GM12874 (cell line): Measurements from ENCODE around the gene PPP6R2.

Experiments
- TF ChIP-seq, protein P1 (sequence below): IDR thresholded peaks from 2 replicates; pipeline ENCODE4 v1.5.1; 2011; ENCODE audit warnings: low read depth, mild to moderate bottlenecking, control low read depth, low read length, moderate library complexity; ENCODE audit not compliant: insufficient read depth

The PPP6R2 gene

DNA sequence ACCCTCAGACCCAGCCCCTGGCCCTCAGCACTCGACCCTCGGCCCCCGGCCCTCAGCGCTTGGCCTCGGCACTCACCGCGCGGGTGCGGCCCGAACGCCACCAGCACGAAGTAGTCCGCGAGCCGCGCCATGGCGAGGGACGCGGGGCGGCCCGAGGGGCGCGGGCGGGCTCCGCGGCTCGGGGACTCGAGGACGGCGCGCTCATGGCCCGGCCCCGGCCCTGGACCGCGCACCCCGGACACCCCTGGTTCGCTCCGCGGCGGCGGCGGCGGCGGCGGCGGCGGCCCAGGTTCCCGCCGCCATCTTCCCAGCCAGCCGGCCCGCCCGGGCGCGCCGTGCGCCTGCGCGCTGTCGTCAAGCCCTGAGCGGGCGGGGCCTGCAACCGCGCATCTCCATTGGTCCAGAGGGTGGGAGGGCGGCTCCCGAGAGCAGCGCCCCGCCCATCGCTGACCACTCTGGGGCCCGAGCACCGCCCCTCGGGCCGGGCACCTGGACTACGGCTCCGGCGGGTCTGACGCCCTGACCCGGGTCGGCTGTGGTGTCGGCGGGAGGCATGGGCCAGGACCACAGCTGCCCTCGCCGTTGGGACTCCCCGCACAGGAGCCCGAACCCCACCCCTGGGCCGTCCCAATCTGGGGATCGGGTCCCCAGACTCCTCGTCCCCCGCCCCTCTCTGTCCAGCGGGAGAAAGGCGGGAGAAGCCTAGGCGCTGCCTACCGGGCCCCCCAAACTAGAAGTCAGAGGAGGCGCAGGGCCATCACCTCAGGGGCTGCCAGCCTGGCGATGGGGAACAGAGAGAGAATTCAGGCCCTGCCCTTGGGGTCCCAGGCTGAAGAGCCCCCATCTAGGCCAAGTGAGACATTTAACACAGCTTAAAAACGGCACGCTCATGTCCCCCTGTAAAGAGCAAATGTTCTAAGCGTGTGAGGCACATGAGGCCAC is 131.9 kb downstream of the PPP6R2 start, which contains the start of gene SBF1:
Gene SBF1 (minus strand): TSS at position 326 of the 942 bp plus-strand sequence. CDS start 195 bp downstream, at position 131.
- TF ChIP-seq, protein P1, sequence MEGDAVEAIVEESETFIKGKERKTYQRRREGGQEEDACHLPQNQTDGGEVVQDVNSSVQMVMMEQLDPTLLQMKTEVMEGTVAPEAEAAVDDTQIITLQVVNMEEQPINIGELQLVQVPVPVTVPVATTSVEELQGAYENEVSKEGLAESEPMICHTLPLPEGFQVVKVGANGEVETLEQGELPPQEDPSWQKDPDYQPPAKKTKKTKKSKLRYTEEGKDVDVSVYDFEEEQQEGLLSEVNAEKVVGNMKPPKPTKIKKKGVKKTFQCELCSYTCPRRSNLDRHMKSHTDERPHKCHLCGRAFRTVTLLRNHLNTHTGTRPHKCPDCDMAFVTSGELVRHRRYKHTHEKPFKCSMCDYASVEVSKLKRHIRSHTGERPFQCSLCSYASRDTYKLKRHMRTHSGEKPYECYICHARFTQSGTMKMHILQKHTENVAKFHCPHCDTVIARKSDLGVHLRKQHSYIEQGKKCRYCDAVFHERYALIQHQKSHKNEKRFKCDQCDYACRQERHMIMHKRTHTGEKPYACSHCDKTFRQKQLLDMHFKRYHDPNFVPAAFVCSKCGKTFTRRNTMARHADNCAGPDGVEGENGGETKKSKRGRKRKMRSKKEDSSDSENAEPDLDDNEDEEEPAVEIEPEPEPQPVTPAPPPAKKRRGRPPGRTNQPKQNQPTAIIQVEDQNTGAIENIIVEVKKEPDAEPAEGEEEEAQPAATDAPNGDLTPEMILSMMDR, result no peak

DNA sequence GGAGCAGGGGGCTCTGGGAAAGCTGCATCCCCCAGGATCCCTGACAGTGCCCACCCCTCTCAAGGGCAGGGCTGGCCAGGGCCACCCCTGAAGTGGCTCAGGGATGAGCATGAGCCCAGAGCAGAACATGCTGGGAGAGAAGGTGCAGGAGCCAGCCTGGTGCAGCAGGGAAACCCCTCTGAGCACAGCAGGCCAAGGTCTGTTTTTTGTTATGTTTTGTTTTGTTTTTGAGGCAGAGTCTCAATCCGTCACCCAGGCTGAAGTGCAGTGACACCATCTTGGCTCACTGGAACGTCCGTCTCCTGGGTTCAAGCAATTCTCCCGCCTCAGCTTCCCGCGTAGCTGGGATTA is 132.5 kb downstream of the PPP6R2 start:
- TF ChIP-seq, protein P1, result no peak

DNA sequence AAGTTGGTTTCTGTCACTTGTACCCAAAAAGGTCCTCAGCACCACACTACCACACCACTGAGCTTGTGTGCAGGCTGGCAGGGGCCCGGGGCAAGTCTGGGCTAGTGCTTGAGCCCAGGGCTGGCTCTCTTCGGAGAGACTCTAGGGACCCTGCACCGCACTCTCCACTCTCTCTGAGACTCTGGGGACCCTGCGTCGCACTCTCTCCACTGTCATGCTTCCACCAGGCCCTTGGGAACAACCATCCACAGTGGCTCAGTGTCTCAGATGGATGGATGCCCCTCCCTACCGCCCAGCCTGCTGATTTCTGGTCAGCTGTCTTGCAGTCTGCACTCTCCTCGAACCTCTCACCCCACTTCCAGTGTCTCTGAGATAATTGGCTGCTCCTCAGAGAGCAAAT is 133.7 kb downstream of the PPP6R2 start:
- TF ChIP-seq, protein P1, result no peak

DNA sequence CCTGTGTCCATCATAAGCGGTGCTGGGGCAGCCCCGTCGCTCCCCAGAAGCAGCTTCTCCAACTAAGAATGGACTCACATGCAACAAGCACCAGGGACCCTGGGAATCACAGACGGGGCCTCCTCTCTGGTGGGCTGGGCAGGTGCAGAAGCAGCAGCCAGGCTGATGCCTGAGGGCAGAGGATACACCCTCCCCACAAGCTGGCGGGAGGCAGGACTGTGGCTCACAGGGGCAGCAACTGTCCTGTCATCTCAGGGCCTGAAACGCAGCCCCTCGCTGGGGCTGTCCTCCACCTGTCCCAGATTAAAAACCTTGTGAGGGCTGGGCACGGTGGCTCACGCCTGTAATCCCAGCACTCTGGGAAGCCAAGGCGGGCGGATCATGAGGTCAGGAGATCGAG is 134.8 kb downstream of the PPP6R2 start:
- TF ChIP-seq, protein P1, result no peak

DNA sequence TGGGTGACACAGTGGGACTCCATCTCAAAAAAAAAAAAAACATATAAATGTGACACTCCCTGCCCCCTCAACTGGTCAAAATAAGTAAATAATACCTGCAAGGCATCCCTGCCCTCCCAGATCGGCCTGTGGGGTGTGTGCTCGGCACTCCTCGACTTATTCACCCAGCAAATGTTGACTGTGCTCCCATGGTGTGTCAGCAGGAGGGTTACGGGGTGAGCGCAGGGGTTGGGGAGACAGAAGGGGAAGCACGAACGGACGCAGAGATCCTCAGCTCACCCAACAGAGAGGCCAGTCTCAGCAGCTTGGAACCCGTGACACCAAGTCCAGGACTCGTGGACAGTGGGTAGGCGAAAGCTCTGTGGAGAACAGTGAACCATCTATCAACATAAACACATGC is 136.6 kb downstream of the PPP6R2 start:
- TF ChIP-seq, protein P1, result no peak

DNA sequence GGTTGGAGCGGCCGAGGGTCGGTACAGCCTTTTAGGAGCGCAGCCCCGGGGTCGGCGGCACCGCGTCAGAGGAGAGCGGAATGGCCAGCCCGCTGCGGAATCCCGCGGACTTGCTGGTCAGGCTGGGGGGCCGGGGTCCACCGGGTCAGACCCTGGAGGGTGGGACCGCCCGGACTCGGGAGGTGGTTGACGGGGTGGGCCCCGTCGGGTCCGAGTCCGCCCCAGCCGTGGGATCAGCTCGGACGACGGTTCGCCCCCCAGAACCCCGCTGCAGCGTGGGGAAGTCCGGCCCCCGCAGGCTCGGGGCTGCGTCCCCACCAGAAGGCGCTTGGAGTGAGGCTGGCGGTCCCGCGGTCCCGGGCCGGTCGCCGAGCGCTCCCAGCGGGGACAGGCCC is 137.9 kb downstream of the PPP6R2 start:
- TF ChIP-seq, protein P1, result no peak

DNA sequence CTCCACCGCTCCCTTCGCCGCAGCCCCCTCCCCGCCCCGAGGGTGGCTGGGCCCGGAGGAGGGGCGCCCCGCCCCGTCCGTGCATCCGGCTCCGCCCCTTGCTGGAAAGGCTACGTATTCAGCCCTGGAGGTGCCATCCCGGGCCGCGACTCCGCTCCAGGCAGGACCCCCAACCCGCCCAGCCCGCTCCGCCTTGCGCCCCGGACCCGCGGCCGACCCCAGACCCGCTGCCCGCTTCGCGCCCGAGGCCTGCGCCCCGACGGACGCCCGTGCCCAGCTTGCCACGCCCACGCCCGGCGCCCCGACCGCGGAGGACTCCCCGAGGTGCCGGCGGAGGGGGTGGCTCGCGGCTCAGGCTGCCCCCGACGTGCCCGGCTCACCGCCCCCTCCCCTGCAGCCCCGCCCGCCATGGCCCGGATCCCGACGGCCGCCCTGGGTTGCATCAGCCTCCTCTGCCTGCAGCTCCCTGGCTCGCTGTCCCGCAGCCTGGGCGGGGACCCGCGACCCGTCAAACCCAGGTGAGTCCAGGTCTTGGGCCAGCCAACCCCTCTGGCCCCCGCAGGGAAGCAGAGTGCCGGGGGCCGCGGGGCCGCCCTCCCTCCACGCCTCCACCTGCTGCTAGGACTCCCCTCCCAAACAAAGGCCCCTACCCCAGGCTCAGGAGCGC is 138.4 kb downstream of the PPP6R2 start, which contains the start of gene ADM2:
Gene ADM2 (plus strand): TSS at position 104 of the 667 bp plus-strand sequence. CDS start 305 bp downstream, at position 409.
- TF ChIP-seq, protein P1, result no peak
